Measurements from ENCODE around the gene NECTIN1.

Gene NECTIN1

GRCh38 chr11:119712459-119713358 lies 16.3 kb downstream of the NECTIN1 start:
- DNase-seq (ENCODE audit: low spot score) = no peak

- DNase-seq (ENCODE audit: low spot score) = no peak
These were observed 17.0 kb downstream of the NECTIN1 start for GRCh38 chr11:119712006-119712405.

GRCh38 chr11:119711476-119711875 lies 17.5 kb downstream of the NECTIN1 start:
- DNase-seq (ENCODE audit: low spot score) = no peak

- DNase-seq (ENCODE audit: low spot score) = no peak
These were observed 18.6 kb downstream of the NECTIN1 start for GRCh38 chr11:119710417-119710816.

DNA sequence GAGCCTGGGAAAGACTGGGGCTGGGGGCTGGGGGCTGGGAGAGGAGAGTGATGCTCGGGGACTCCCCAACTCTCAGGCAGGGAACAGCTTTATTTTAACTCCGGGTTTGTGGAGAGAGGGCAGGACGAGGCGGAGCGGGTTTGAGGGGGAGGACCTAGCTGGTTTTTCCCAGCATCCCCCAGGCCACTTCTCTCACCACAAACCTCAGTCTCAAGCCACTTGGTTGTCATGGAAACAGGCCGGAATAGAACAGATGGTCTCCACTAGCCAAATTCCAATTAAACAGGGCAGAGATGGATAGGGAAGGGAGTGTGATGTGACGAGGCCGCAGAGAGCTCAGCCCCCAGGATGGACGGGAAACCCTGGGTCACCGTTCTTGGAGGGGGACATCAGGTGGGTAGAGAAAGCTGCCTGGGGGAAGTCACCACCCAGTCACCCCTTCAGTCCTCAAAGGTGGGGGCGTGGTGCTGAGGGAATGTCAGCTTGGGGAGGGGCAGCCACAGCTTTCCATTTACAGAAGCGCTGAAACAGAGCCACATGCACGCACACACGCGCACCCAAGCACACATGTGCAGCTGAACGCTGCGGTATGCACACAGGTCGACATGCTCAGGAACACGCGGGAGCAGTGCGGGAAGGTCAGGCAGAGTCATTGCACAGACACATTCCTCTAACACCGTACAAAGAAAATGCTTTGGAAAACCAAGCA lies 19.2 kb downstream of the NECTIN1 start:
- DNase-seq (ENCODE audit: low spot score) = no peak

- DNase-seq (ENCODE audit: low spot score) = no peak
These were observed 19.8 kb downstream of the NECTIN1 start for GRCh38 chr11:119709171-119709570.

DNA sequence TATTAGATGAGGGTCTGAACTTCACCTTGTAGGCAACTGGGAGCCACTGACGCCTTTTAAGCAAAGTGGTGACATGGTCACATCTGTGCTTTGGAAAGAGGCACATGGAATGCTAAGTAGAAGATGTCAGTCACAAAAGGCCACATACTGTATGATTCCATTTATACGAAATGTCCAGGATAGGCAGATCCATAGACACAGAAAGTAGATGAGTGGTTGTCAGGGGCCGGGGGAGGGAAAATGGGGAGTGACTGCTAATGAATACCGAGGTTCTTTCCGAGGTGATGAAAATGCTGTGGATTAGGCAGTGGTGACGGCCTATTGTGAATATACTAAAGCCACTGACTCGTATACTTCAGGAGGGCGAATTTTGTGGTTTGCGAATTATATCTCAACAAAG lies 20.6 kb downstream of the NECTIN1 start:
- DNase-seq (ENCODE audit: low spot score) = no peak

GRCh38 chr11:119706887-119707286 lies 22.1 kb downstream of the NECTIN1 start:
- no peak for DNase-seq (ENCODE audit: low spot score)

DNA sequence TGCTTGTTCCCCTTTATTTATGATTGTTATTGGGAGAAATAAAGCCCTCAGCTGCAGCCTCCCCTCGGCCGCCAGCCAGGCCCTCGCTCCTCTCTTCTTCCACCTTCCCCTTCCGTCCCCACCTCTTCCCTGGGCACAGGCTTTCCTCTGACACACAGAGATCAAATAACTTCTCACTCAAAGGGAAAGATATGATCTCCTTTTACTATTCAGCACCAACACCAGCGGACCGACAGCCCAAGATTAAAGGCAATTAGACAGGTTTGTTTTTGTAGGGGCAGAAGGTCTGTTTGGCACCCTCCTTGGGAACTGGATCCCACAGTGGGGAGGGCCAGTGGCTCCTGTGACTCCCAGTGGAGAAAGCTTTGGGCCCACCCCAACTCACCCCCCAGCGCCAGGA lies 23.0 kb downstream of the NECTIN1 start:
- no peak for DNase-seq (ENCODE audit: low spot score)

- no peak for DNase-seq (ENCODE audit: low spot score)
These were observed 23.6 kb downstream of the NECTIN1 start for GRCh38 chr11:119705362-119705761.

- DNase-seq (ENCODE audit: low spot score) = no peak
These were observed 24.2 kb downstream of the NECTIN1 start for GRCh38 chr11:119704849-119705248.

DNA sequence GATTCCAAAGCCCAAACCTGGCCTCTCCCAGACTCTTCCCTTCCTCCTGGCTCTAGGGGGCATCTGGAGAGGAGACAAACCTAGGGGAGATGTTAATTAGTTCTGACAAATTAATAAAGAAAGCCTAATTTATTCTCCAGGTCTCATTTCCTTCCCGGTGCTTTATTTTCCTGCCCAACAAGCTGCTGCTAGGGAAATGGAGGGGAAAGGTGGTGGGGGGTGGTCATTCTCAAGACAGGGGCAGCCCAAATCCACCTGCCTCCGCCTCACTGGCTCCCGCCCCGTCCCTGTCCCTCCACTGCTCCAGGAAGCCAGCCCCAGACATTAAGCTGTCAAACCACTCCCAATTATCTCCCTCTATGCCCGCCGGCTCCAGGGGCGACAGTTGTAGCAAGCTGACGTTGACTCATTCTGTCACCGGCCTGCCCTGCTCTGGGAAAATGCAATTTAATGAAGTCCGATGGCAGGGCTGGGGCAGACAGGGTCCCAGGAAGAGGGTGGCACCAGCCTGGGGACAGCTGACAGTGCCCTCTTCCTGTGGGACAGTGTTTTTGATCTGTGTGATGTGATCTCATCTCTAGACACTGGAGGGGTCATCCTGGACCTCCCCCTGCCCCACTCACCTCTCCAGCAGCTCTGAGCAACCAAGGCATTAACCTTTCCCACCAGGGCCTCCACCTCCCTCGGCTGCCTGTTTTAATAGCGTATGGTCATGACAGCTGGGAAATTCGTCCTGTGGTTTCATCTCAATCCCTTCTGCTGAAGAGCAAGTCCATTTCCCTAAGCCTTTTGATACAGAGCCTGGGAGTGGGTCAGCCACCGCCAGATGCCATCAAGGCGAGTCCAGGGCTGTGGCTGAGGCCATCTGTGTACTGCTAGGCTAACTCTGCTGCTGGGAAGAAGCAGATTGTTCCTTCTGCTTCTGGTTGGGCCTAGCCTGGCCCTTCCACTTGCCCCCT lies 27.1 kb downstream of the NECTIN1 start:
- no peak for DNase-seq (ENCODE audit: low spot score)

DNA sequence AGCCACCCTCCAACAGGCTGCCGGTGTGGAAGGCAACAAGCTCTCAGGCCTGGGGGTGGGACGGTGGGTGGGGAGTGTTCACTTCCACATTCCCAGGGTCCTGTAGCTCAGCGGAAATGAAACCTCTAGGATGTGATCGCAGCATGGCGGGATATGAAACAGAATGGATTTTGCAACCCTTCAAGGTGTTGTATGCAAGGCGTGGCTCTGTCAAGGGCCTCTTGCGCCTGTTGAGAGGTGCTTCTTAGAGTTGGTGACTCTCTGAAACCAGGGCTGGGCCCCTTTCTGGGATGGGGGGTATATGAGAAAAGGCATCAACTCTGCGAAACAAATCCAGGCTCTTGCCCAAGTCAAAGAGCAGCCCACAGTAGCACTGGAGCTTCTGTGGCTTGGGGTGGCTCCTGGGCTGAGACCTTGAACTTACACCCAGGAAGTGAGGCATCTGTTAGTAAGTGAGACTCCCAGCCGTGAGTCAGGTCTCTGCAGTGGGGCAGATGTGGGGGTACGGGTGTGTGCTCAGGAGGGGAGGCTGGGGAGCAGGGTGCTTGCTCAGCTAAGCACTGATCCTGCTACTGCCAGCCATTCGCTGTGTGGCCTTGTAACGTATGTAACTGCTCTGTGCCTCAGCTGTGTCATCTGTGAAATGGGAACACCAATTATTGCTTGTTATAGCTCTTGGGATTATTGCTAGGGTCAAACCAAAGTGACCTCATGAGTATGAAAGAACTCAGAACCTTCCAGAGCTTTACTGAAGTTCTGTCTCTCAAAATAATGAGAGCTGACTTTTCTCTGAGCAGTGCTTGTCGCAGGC lies 28.3 kb downstream of the NECTIN1 start:
- no peak for DNase-seq (ENCODE audit: low spot score)

GRCh38 chr11:119700030-119700429 lies 29.0 kb downstream of the NECTIN1 start:
- DNase-seq (ENCODE audit: low spot score) = no peak

GRCh38 chr11:119699227-119699626 lies 29.8 kb downstream of the NECTIN1 start:
- DNase-seq (ENCODE audit: low spot score) = peak; percentile 88

DNA sequence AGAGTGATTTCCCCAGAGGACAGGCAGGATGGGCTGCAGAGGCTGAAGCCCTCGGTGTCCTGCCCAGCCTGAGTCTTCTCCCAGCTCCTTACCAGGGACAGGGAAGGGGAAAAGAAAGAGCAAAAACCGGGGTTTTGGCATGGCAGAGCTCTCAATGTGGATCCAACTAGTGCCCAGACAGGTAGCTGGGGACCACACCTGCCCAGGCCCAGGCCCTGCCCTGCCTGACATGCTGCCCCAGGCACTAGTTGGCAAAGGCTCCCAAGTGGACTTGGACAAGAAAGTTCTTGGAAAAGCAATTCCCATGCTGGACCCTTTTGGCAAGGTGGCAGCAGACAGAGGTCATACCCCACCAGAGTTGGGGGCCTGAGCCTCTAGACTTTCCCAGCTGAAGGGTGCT lies 31.1 kb downstream of the NECTIN1 start:
- DNase-seq (ENCODE audit: low spot score) = no peak

GRCh38 chr11:119697445-119697844 lies 31.6 kb downstream of the NECTIN1 start:
- no peak for DNase-seq (ENCODE audit: low spot score)

DNA sequence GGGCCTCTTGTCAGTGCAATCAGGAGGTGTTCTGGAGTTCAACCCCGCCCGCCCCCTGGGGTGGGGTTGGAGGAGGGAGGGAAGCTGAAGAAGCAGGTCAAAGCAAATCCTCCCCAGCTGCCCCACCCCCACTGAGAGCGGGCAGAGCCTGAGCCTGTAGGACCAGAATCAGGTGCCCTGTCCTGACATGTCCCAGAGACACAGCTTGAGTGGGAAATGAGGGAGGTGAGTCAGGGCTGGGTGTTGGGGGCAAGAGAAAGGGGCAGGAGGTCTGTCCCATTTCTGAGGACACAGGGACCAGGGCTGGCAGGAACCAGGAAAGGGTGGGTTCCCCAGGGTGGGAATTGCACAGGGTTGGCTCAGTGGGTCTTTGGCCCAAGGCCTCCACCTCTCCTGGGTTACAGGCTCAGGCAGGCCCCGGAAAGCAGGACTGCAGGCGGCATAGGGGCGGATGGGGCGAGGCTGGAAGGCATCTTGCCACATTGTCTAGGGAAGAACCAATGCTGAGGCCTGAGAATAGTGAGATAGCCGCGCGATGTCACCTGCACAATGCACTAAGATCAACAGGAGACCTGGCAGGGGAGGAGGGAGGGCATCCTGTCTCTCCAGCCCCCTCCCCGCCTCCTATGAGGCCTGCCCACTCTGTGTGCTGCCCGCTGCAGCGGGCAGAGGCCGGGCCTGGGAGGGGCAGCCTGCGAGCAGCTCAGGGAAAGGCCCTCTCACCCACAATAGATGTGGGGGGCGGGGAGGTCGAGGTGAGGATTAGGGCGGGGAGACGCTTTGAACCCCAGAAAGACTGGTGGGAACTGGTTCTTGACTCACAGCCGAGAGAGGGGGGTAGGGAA lies 32.4 kb downstream of the NECTIN1 start:
- no peak for DNase-seq (ENCODE audit: low spot score)

GRCh38 chr11:119694334-119694733 lies 34.7 kb downstream of the NECTIN1 start:
- DNase-seq (ENCODE audit: low spot score) = peak; percentile 71

DNA sequence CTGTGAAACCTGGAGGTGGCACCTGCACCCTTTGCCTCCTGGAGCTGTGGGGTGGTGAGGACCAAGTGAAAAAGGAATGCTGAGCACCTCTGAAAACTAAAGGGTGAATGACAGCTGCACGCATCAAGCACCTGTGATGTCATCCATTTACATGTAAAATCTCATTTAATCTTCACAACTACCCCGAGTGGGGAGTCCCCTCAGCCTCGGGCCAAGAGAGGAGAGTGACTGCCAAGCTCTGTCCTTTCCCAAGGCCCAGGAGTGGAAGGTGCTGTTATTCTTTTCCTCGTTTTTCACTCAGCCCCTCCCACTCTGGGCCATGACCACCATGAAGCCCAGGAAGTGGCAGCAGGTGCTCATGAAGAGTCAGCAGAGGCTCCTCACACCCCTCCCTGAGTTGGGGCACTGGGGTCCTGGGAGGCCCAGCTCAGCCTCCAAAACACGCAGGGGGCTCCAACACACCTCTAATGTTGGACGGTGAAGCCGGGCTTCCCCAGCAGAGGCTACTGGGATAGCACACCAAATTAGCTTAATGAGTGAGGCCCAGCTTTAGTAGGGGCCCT lies 35.7 kb downstream of the NECTIN1 start:
- no peak for DNase-seq (ENCODE audit: low spot score)

Measured in HuH-7 (cell line).